ENCODE measurements around the gene WNT7A.

Gene WNT7A

DNA sequence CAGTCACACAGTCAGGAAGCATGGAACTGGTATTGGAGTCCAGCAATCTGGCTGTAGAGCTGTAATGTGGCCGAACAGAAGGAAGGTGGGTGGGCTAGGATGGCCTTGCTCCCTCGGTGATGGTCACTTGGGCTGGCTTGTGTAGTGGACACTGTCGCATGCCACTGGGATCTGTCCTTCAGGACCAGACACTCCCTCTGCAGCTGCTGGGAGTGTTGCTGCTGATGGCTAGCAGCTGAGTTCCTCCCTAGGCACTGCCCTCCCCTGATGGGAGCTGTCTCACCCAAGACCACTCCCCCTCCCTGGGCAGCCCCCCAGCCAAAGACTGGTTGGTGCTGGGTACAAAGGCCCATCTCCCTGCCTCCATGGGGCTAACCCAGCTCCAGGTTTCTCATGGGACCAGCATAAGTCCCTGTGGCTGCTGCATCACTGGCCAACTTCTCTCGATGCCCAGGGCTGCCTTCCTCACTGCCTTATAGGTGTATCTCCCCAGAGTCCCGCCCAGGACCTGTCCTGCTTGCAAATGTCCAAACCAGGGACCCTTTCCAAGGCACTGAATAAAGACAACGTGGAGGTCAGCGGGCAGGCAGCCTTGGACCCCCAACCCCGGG, 48.4 kb downstream of the WNT7A start:
- Histone ChIP-seq H3K9me3 (ENCODE audit: control insufficient read depth, low read length) (no peaks in the 10 kb centered on the region), H3K27ac (ENCODE audit: insufficient read depth, low read length, poor library complexity, severe bottlenecking) (no peak overlapping the region), H3K36me3 (ENCODE audit: control insufficient read depth, insufficient read depth, low read length) (no peaks in the 10 kb centered on the region), H3K27me3 (replicated peaks; ENCODE audit: control insufficient read depth, insufficient read depth, low read length, poor library complexity, severe bottlenecking) (no peaks in the 10 kb centered on the region), H3K4me1 (ENCODE audit: control insufficient read depth, insufficient read depth, low read length, poor library complexity, severe bottlenecking) (no peaks in the 10 kb centered on the region), H3K4me3 (ENCODE audit: insufficient read depth, low read depth, low read length, poor library complexity, severe bottlenecking) (no peak overlapping the region)
- no peak for DNase-seq

DNA sequence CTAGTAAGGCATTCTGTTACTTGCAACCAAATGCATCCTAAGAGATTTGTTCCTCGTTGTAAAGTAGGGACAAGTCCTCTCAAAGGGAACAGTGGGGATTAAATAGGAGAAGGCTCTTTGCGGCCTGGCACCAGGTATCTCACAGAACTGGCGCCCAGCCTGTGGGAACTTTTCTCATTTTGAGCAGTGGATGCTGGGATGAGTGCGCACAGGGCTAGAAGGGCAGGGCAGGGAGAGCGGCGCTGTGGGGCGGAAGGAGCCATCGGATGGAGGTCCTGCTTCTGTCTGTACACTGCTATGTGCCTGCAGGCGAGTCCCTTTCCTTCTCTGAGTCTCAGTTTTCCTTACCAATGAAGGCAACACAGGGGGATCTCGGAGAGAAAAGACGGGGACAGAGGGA, 50.6 kb downstream of the WNT7A start:
- Histone ChIP-seq H3K27ac (ENCODE audit: insufficient read depth, low read length, poor library complexity, severe bottlenecking) (no peak overlapping the region), H3K36me3 (ENCODE audit: control insufficient read depth, insufficient read depth, low read length) (no peaks in the 10 kb centered on the region), H3K27me3 (replicated peaks; ENCODE audit: control insufficient read depth, insufficient read depth, low read length, poor library complexity, severe bottlenecking) (no peaks in the 10 kb centered on the region), H3K4me1 (ENCODE audit: control insufficient read depth, insufficient read depth, low read length, poor library complexity, severe bottlenecking) (no peaks in the 10 kb centered on the region), H3K4me3 (ENCODE audit: insufficient read depth, low read depth, low read length, poor library complexity, severe bottlenecking) (no peak overlapping the region), H3K9me3 (ENCODE audit: control insufficient read depth, low read length) (no peaks in the 10 kb centered on the region)
- no peak for DNase-seq

- H3K4me3 ChIP-seq (ENCODE audit: insufficient read depth, low read depth, low read length, poor library complexity, severe bottlenecking), result no peak overlapping the region
- no peak for DNase-seq
- H3K27ac ChIP-seq (ENCODE audit: insufficient read depth, low read length, poor library complexity, severe bottlenecking), result no peak overlapping the region
- no peaks in the 10 kb centered on the region for H3K9me3 ChIP-seq (ENCODE audit: control insufficient read depth, low read length)
- H3K27me3 ChIP-seq (replicated peaks; ENCODE audit: control insufficient read depth, insufficient read depth, low read length, poor library complexity, severe bottlenecking), result no peaks in the 10 kb centered on the region
- no peaks in the 10 kb centered on the region for H3K4me1 ChIP-seq (ENCODE audit: control insufficient read depth, insufficient read depth, low read length, poor library complexity, severe bottlenecking)
- H3K36me3 ChIP-seq (ENCODE audit: control insufficient read depth, insufficient read depth, low read length), result peaks cover 1% of the 10 kb centered on the region
Measured at GRCh38 chr3:13828501-13829265, 51.2 kb downstream of the WNT7A start.

GRCh38 chr3:13827699-13828098, 52.2 kb downstream of the WNT7A start:
- H3K27me3 ChIP-seq (replicated peaks; ENCODE audit: control insufficient read depth, insufficient read depth, low read length, poor library complexity, severe bottlenecking), result no peaks in the 10 kb centered on the region

DNA sequence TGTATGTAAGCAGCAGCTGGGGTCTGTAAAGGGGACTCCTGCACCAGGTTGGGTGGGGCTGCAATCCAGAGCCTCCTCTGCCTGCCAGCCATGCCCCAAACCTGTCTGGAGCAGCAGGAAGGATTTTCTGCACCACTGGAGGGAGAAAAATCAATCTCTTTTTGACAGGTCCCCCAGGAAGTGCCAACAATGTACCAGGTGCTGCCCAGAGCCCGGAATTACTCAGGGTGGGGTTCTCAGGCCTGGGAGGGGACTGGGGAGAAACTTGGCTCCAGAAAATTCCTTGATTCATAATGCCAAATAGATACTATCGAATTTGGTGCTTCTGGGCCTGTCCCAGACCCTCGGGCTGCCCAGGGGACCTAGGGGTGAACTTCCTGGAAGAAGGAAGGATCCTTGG, 52.6 kb downstream of the WNT7A start:
- no peaks in the 10 kb centered on the region for H3K4me1 ChIP-seq (ENCODE audit: control insufficient read depth, insufficient read depth, low read length, poor library complexity, severe bottlenecking)
- H3K27ac ChIP-seq (ENCODE audit: insufficient read depth, low read length, poor library complexity, severe bottlenecking), result no peak overlapping the region
- H3K9me3 ChIP-seq (ENCODE audit: control insufficient read depth, low read length), result no peaks in the 10 kb centered on the region
- no peak for DNase-seq
- peaks cover 6% of the 10 kb centered on the region for H3K36me3 ChIP-seq (ENCODE audit: control insufficient read depth, insufficient read depth, low read length)
- no peak overlapping the region for H3K4me3 ChIP-seq (ENCODE audit: insufficient read depth, low read depth, low read length, poor library complexity, severe bottlenecking)
- no peaks in the 10 kb centered on the region for H3K27me3 ChIP-seq (replicated peaks; ENCODE audit: control insufficient read depth, insufficient read depth, low read length, poor library complexity, severe bottlenecking)

More at GRCh38 chr3:13827699-13828098, 52.2 kb downstream of the WNT7A start:
- Histone ChIP-seq H3K4me3 (ENCODE audit: insufficient read depth, low read depth, low read length, poor library complexity, severe bottlenecking) (no peak overlapping the region), H3K4me1 (ENCODE audit: control insufficient read depth, insufficient read depth, low read length, poor library complexity, severe bottlenecking) (no peaks in the 10 kb centered on the region), H3K36me3 (ENCODE audit: control insufficient read depth, insufficient read depth, low read length) (peaks cover 6% of the 10 kb centered on the region), H3K9me3 (ENCODE audit: control insufficient read depth, low read length) (no peaks in the 10 kb centered on the region), H3K27ac (ENCODE audit: insufficient read depth, low read length, poor library complexity, severe bottlenecking) (no peak overlapping the region)
- DNase-seq, result no peak

DNA sequence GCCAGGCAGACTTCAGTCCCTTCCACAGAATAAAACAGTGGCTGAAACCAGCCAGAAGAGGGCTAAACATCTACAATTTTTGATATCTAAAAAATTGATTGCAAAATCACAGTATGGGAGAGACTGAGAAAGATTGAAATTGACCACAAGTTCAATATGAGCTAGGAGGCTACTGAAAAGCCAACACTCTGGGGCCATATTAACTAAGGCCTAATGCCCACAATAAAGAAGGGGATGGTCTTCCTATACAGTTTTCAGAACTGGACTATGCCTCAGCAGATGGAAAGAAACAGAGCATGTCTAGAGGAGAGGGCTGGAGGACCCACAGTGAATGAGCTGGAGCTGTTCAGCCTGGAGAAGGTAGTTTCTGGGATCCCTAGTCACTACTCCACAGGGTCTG, 53.2 kb downstream of the WNT7A start:
- Histone ChIP-seq H3K4me3 (ENCODE audit: insufficient read depth, low read depth, low read length, poor library complexity, severe bottlenecking) (no peak overlapping the region), H3K36me3 (ENCODE audit: control insufficient read depth, insufficient read depth, low read length) (peaks cover 6% of the 10 kb centered on the region), H3K4me1 (ENCODE audit: control insufficient read depth, insufficient read depth, low read length, poor library complexity, severe bottlenecking) (no peaks in the 10 kb centered on the region), H3K9me3 (ENCODE audit: control insufficient read depth, low read length) (no peaks in the 10 kb centered on the region), H3K27ac (ENCODE audit: insufficient read depth, low read length, poor library complexity, severe bottlenecking) (no peak overlapping the region), H3K27me3 (replicated peaks; ENCODE audit: control insufficient read depth, insufficient read depth, low read length, poor library complexity, severe bottlenecking) (no peaks in the 10 kb centered on the region)
- DNase-seq, result no peak

DNA sequence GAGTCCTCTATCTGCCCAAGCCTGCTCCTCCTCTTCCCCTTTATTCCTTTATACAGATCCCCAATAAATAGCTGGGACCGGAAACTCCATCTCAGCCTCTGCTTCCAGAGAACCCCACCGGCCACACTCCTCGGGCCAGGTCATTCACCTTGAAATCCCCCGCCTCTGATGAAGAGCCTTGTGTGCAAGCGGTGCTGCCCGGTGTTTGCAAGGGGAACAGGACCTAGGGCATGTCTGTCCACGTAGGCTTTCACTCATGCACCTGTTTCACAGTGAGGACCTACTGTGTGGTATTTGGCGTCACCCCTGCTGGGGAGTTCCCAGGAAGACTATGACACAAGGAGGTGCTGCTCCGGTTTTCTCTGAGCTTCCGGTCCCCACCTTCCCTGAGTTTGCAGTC, 54.0 kb downstream of the WNT7A start:
- Histone ChIP-seq H3K4me3 (ENCODE audit: insufficient read depth, low read depth, low read length, poor library complexity, severe bottlenecking) (no peak overlapping the region), H3K4me1 (ENCODE audit: control insufficient read depth, insufficient read depth, low read length, poor library complexity, severe bottlenecking) (no peaks in the 10 kb centered on the region), H3K36me3 (ENCODE audit: control insufficient read depth, insufficient read depth, low read length) (peaks cover 6% of the 10 kb centered on the region), H3K27ac (ENCODE audit: insufficient read depth, low read length, poor library complexity, severe bottlenecking) (no peak overlapping the region), H3K9me3 (ENCODE audit: control insufficient read depth, low read length) (no peaks in the 10 kb centered on the region), H3K27me3 (replicated peaks; ENCODE audit: control insufficient read depth, insufficient read depth, low read length, poor library complexity, severe bottlenecking) (no peaks in the 10 kb centered on the region)
- DNase-seq, result no peak

GRCh38 chr3:13825311-13825579, 54.6 kb downstream of the WNT7A start:
- Histone ChIP-seq H3K4me3 (ENCODE audit: insufficient read depth, low read depth, low read length, poor library complexity, severe bottlenecking) (no peak overlapping the region), H3K36me3 (ENCODE audit: control insufficient read depth, insufficient read depth, low read length) (peaks cover 6% of the 10 kb centered on the region), H3K27me3 (replicated peaks; ENCODE audit: control insufficient read depth, insufficient read depth, low read length, poor library complexity, severe bottlenecking) (no peaks in the 10 kb centered on the region), H3K9me3 (ENCODE audit: control insufficient read depth, low read length) (no peaks in the 10 kb centered on the region), H3K27ac (ENCODE audit: insufficient read depth, low read length, poor library complexity, severe bottlenecking) (no peak overlapping the region), H3K4me1 (ENCODE audit: control insufficient read depth, insufficient read depth, low read length, poor library complexity, severe bottlenecking) (no peaks in the 10 kb centered on the region)
- no peak for DNase-seq

DNA sequence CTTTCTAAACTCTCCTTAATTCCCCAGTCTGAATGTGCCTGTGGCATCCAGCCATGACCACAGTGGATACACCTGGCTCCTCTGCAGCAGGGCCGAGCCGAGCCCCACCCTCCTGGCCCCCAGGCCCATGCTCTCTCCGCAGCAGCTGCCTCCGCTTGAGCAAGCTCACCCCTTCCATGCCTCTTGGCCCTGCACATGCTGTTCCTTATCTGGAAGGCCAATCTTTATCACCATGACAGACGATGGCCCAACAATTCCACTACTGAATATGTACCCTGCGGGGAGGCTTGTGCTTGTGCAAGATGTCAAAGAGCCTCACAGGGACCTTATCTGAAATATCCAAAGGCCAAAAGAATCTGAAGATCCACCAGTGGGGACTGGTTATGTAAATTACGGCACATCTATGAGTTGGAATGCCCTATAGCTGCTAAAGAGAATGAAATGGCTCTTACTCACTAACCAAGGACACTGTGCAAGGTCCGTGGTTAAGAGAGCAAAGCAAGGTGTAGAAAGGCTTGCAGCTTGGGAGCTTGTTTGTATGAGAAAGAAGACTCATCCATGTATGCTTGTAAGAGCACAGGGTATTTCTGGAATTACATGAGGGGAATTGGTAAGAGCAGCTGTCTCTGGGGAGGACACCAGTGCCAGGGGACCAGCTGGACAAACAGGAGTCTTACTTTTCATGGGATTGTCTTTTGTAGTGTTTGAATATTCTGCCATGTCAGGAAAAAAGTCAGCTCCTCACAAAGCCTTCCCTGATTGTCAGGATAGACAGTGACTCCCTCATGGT, 55.2 kb downstream of the WNT7A start:
- Histone ChIP-seq H3K4me1 (ENCODE audit: control insufficient read depth, insufficient read depth, low read length, poor library complexity, severe bottlenecking) (no peaks in the 10 kb centered on the region), H3K27ac (ENCODE audit: insufficient read depth, low read length, poor library complexity, severe bottlenecking) (no peak overlapping the region), H3K9me3 (ENCODE audit: control insufficient read depth, low read length) (no peaks in the 10 kb centered on the region), H3K27me3 (replicated peaks; ENCODE audit: control insufficient read depth, insufficient read depth, low read length, poor library complexity, severe bottlenecking) (no peaks in the 10 kb centered on the region), H3K36me3 (ENCODE audit: control insufficient read depth, insufficient read depth, low read length) (peaks cover 6% of the 10 kb centered on the region), H3K4me3 (ENCODE audit: insufficient read depth, low read depth, low read length, poor library complexity, severe bottlenecking) (no peak overlapping the region)
- DNase-seq, result no peak

DNA sequence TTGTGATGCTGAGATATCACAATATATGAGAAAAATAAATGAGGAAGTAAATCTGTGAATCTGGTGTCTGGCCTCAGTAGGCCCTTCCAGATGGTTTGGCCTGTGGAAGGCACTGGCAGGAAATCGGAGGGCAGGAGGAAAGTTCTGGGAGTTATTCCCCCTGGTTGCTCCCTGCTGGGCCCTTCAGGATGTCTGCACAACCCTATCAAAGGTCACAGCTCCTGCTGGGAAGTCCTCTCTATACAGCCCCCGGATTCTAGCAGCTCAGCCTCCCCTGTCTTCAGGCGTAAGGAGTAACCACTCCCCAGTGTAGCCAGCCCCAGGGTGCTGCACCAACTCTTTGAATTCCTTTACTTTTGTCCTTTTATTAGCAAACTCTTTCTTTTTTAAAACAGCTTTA, 56.2 kb downstream of the WNT7A start:
- Histone ChIP-seq H3K27me3 (replicated peaks; ENCODE audit: control insufficient read depth, insufficient read depth, low read length, poor library complexity, severe bottlenecking) (no peaks in the 10 kb centered on the region), H3K4me3 (ENCODE audit: insufficient read depth, low read depth, low read length, poor library complexity, severe bottlenecking) (no peak overlapping the region), H3K4me1 (ENCODE audit: control insufficient read depth, insufficient read depth, low read length, poor library complexity, severe bottlenecking) (no peaks in the 10 kb centered on the region), H3K9me3 (ENCODE audit: control insufficient read depth, low read length) (no peaks in the 10 kb centered on the region), H3K36me3 (ENCODE audit: control insufficient read depth, insufficient read depth, low read length) (peaks cover 12% of the 10 kb centered on the region), H3K27ac (ENCODE audit: insufficient read depth, low read length, poor library complexity, severe bottlenecking) (no peak overlapping the region)
- no peak for DNase-seq
